Skeletal muscle satellite cell (primary cell): ENCODE measurements around the gene FATE1.
"Not testable (repeated sequence)": the region's sequence is repeated elsewhere in the genome, so short reads cannot be mapped to it uniquely, and the experiment has no call there.

Source experiments
- H3K27me3 ChIP-seq: 2 replicates; pipeline ENCODE4 v1.7.0; 2013; ENCODE audit warnings: low read length; ENCODE audit not compliant: control insufficient read depth, insufficient read depth
- H3K36me3 ChIP-seq: 2 replicates; pipeline ENCODE4 v1.7.0; 2013; ENCODE audit warnings: mild to moderate bottlenecking, control low read depth, low read length; ENCODE audit not compliant: insufficient read depth
- H3K4me1 ChIP-seq: 2 replicates; pipeline ENCODE4 v1.7.0; 2013; ENCODE audit warnings: low read length; ENCODE audit not compliant: control insufficient read depth, insufficient read depth
- H3K4me2 ChIP-seq: 2 replicates; pipeline ENCODE4 v1.7.0; 2013; ENCODE audit warnings: mild to moderate bottlenecking, low read length
- H3K4me3 ChIP-seq: 2 replicates; pipeline ENCODE4 v1.7.0; 2013; ENCODE audit warnings: low read length
- H3K9ac ChIP-seq: 2 replicates; pipeline ENCODE4 v1.7.0; 2013; ENCODE audit warnings: mild to moderate bottlenecking, low read depth, low read length, moderate library complexity
- H3K9me3 ChIP-seq: replicated peaks from 2 replicates; pipeline ENCODE4 v1.7.0; 2013; ENCODE audit warnings: mild to moderate bottlenecking, control low read depth, low read length

Gene FATE1

DNA sequence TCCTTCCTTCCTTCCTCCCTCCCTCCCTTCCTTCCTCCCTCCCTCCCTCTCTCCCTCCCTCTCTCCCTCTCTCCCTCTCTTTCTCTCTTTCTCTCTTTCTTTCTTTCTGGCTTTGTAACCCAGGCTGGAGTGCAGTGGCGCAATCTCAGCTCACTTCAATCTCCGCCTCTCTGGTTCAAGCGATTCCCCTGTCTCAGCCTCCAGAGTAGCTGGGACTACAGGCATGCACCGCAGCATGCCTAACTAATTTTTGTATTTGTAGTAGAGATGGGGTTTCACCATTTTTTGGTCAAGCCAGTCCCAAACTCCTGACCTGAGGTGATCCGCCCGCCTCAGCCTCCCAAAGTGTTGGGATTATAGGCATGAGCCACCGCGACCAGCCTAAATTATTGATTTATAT, 18.8 kb upstream of the FATE1 start:
- not testable (repeated sequence) for H3K4me2 ChIP-seq, H3K27me3 ChIP-seq, H3K36me3 ChIP-seq, H3K4me1 ChIP-seq, H3K9me3 ChIP-seq, H3K4me3 ChIP-seq, H3K9ac ChIP-seq

DNA sequence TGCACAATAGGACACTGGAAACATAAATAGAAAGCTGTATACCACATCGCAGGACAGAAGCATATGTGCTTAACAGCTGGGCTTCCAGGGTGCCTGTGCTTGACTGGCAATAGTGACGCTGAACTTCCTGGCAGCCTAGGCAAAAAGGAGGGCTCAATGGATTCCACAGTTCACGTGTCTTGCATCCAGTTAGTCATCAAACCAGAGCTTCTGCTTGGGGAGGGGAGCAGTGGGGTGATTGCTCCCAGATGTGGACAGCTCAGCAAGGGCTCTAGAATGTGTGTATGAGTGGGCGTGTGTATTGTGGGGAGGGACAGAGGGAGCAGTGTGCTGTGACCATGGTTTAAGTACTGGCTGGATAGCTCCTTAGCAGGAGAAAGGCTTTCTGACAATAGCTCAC, 18.3 kb upstream of the FATE1 start:
- H3K4me3 ChIP-seq = no peak overlapping the region

DNA sequence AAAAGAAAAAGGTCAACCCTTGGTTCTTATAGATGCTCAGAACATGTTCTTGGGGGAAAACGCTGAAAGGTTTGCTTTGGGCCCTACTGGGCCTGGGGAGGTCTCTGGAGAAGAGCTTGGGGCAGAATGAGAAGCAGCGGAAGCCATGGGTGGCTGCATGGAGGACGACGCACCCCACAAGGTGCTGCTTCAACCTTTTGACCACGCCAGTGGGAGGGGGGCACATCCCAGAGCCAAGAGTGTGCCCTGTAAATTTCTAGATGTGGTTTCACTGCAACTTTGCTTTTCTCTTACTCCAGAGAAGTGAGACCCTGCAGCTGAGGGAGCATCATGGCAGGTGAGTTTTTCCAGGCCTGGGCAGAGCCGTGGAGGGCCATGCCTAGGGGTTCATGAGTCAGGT, 17.4 kb upstream of the FATE1 start:
- H3K9ac ChIP-seq = no peak overlapping the region
- no peak overlapping the region for H3K4me2 ChIP-seq
- H3K36me3 ChIP-seq = no peaks in the 10 kb centered on the region

More for the DNA sequence above, 18.3 kb upstream of the FATE1 start:
- H3K27me3 ChIP-seq = no peaks in the 10 kb centered on the region
- no peaks in the 10 kb centered on the region for H3K36me3 ChIP-seq
- no peaks in the 10 kb centered on the region for H3K4me1 ChIP-seq
- no peak overlapping the region for H3K9ac ChIP-seq
- no peaks in the 10 kb centered on the region for H3K9me3 ChIP-seq
- no peak overlapping the region for H3K4me2 ChIP-seq

DNA sequence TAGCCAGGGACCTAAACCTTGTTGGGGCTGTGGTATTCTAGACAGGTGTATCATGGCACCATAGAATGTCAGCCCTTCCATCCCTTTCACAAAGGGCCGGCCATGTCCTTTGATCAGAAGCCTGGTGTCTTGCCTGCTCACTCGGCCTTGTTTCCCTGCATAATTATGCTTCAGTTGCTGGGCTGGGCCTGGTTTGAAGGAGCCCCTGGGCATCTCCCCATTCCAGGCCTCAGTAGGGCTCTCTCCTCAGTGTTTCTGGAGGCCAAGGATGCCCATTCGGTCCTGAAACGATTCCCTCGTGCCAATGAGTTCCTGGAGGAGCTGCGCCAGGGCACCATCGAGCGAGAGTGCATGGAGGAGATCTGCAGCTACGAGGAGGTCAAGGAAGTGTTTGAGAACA, 16.1 kb upstream of the FATE1 start:
- Histone ChIP-seq H3K9ac (no peak overlapping the region), H3K4me2 (no peak overlapping the region), H3K4me3 (no peak overlapping the region), H3K27me3 (no peaks in the 10 kb centered on the region), H3K36me3 (no peaks in the 10 kb centered on the region), H3K4me1 (no peaks in the 10 kb centered on the region), H3K9me3 (no peaks in the 10 kb centered on the region)

More for the DNA sequence above, 17.4 kb upstream of the FATE1 start:
- Histone ChIP-seq H3K27me3 (no peaks in the 10 kb centered on the region), H3K9me3 (no peaks in the 10 kb centered on the region), H3K4me3 (no peak overlapping the region), H3K4me1 (no peaks in the 10 kb centered on the region)

DNA sequence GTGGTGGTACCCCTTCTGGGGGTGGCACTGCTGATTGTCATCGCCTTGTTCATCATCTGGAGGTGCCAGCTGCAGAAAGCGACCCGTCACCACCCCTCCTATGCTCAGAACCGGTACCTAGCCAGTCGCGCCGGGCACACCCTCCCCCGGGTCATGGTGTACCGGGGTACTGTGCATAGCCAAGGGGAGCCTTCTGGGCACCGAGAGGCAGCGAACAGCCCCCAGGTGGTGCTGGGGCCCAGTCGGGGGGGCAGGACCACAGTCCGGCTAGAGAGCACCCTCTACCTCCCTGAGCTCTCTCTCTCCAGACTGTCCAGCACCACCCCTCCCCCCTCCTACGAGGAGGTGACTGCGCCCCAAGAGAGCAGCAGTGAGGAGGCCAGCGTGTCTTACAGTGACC, 15.3 kb upstream of the FATE1 start:
- Histone ChIP-seq H3K9ac (no peak overlapping the region), H3K4me1 (no peaks in the 10 kb centered on the region), H3K4me2 (no peak overlapping the region), H3K9me3 (no peaks in the 10 kb centered on the region), H3K4me3 (no peak overlapping the region), H3K36me3 (no peaks in the 10 kb centered on the region), H3K27me3 (no peaks in the 10 kb centered on the region)

DNA sequence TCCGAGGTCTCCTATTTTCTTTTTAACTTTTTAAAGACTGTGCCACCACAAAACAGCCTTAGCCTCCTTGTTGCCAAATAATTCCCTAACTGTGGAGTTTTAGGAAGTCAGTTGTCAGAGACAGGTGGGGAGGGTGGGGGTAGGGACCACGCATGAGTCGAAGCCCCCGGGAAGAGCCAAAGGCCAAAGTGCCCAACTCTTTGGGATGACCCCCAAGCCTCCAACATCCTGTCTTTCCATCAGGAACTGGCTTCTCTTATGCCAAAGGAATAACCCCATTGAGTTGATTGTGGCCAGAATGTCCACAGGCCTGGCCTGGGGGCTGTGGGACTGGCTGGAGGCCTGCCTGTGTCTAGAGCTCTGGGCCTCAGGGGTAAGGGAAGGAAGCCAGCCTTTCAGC, 14.8 kb upstream of the FATE1 start:
- Histone ChIP-seq H3K4me2 (no peak overlapping the region), H3K36me3 (no peaks in the 10 kb centered on the region), H3K4me3 (no peak overlapping the region), H3K9ac (no peak overlapping the region), H3K27me3 (no peaks in the 10 kb centered on the region), H3K9me3 (no peaks in the 10 kb centered on the region), H3K4me1 (no peaks in the 10 kb centered on the region)

DNA sequence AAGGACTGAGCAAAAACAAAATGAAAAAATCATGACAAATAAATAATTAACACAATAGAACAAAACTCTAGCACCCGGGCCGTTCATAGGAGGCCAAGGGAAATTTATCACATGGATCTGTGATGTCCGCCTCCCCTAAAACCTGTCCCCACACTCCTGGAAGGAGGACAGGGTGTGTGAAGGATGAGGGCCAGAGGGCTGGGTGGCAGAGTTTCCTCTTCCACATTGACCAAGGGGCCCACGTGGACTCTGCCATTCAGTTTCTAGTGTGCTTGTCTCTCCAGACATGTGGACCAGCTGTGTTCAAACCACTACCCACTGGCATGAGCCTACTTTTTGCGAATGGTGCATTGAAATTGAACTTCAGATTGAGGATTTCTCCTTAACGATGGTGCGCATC, 14.3 kb upstream of the FATE1 start:
- no peak overlapping the region for H3K4me3 ChIP-seq
- no peaks in the 10 kb centered on the region for H3K27me3 ChIP-seq
- no peak overlapping the region for H3K9ac ChIP-seq
- no peaks in the 10 kb centered on the region for H3K4me1 ChIP-seq
- no peak overlapping the region for H3K4me2 ChIP-seq
- H3K36me3 ChIP-seq = no peaks in the 10 kb centered on the region
- no peaks in the 10 kb centered on the region for H3K9me3 ChIP-seq

DNA sequence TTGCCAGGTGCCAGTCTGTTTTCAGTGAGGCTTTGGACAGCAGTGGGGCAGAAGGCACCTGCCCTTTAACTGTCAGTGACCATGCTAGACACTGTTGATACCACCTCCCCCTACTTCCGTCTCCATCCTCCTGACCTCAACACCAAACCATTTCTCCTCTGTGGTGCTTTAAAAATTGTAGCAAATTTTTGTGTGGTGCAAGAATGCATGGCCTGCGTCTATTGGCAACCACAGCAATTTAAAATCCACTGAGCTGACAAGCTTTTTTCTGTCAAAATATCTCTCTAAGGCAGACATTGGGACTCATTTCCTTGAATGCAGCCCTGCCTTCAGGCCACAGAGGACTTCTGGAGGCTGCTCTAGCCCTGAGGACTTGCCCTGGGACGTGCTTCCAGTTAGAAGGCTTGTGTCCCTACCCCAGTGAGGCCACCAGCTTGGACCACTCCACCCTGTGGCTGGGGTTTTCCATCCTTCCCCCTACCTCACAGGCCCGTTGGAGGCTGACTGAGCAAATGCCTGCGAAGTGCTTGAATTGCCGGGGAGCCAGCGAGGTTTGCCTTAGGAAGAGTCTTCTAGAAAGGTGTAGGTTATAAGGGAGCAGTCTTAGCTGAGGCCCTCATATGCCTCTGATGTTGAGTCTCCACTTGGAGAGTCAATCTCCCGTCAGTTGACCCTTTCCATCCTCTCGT, 13.7 kb upstream of the FATE1 start:
- H3K4me1 ChIP-seq = no peaks in the 10 kb centered on the region
- no peak overlapping the region for H3K4me2 ChIP-seq
- H3K27me3 ChIP-seq = no peaks in the 10 kb centered on the region
- H3K9ac ChIP-seq = no peak overlapping the region
- no peak overlapping the region for H3K4me3 ChIP-seq
- H3K36me3 ChIP-seq = no peaks in the 10 kb centered on the region
- H3K9me3 ChIP-seq = no peaks in the 10 kb centered on the region

DNA sequence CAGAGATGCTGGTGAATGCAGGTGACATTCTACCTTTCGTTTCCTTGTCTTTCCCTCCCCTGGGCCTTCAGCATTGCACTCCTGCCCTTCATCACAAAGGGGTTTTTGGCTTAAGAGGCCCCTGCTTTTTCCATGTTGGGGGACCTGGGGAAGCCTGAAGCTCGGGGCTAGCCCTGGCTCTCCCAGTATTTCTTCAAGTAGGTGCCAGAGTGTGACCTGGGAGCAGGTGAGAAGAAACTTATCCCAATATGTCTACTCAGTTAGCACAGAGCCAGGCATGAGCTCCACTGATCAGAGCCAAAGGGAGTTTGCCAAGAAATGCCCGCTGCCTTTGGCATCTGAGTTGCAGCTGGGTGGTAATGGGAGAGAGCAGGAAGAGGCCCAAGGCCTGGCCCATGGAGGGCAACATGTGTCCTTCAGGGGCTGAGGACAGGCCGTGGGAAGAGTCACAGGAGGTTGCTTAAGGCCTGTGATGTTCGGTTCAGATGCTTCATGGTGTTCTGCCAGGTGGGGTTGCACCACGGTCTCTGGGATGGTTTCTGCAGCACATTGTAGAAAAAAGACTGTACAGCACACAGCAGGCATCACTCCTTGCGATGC, 13.0 kb upstream of the FATE1 start:
- Histone ChIP-seq H3K36me3 (no peaks in the 10 kb centered on the region), H3K4me1 (no peaks in the 10 kb centered on the region), H3K4me3 (no peak overlapping the region), H3K27me3 (no peaks in the 10 kb centered on the region), H3K9me3 (no peaks in the 10 kb centered on the region), H3K9ac (no peak overlapping the region), H3K4me2 (no peak overlapping the region)

DNA sequence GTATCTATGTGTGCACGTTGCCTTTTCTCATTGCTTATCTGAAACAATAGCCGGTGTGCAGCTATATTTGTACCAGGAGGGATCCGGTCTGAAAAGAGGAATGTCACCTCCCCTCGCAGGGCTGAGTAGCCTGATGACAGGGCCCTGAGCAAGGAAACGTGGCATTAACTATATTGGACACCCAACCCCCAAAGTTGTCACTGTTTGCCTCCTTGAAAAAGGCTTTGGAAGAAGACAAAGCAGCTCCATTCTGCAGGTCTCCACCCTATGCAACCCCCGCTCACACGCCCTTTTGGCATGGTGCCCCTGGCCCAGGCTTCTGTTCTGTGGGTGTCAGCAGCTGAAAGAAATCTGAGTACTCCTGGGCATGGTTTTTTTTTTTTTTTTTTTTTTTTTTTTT, 12.3 kb upstream of the FATE1 start:
- H3K4me2 ChIP-seq = no peak overlapping the region
- no peaks in the 10 kb centered on the region for H3K4me1 ChIP-seq
- no peak overlapping the region for H3K9ac ChIP-seq
- H3K4me3 ChIP-seq = no peak overlapping the region
- H3K9me3 ChIP-seq = no peaks in the 10 kb centered on the region
- H3K36me3 ChIP-seq = no peaks in the 10 kb centered on the region
- no peaks in the 10 kb centered on the region for H3K27me3 ChIP-seq

DNA sequence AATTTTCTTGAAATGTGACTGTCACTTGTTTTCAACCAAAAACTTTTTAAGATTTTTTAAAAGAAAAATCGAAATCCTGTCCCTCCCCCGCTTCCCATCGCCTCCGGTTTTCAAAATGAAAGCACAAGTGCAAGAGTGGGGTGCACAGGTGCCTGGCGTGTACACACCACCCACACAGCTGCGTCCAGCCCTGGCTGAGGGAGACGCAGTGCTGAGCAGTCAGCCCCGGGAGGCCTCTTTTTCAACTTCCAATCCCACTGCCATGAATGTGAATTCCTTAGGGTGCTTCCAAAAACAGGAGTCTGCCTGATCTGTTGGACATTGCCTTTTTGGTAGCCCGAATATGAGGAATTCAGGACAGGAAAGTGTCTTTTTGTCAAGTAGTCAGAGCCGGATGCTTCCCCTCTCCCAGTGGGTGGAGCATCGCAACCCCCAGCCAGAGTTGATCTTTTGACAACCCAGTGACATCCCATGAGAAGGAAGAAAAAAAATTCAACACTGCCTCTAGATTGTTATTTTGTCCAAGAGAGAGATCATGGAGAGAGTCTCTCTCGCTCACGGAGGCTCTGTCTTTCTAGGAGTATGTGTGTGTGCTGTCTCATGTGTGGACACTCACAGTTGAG, 11.7 kb upstream of the FATE1 start:
- Histone ChIP-seq H3K4me2 (no peak overlapping the region), H3K9ac (no peak overlapping the region), H3K4me3 (no peak overlapping the region), H3K9me3 (no peaks in the 10 kb centered on the region), H3K4me1 (no peaks in the 10 kb centered on the region), H3K36me3 (no peaks in the 10 kb centered on the region), H3K27me3 (no peaks in the 10 kb centered on the region)

DNA sequence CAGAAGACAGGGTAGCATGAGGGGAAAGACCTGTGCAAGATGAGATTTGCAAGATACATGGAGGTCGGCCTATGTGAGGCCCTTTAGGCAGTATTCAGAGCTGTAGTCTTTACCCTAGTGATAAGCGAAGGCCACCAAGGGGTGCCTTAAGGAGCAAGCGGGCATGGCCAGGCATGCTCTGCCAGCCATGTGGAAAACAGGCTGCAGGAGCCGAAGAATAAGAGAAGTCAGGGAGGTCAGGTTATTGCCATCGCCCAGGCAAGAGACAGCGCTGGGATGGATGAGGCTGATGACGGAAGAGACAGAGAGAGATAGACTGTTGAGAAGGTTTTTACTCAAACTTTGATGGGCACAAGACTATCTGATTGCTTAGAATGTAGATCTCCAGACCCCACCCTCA, 7.0 kb upstream of the FATE1 start:
- Histone ChIP-seq H3K9me3 (no peaks in the 10 kb centered on the region), H3K4me2 (no peak overlapping the region), H3K4me1 (no peaks in the 10 kb centered on the region), H3K4me3 (no peak overlapping the region), H3K9ac (no peak overlapping the region), H3K36me3 (no peaks in the 10 kb centered on the region), H3K27me3 (no peaks in the 10 kb centered on the region)
